NT2/D1 (cell line): Measurements from ENCODE around the gene GREB1.

ENCODE experiments used
- SUZ12 ChIP-seq: IDR thresholded peaks from 2 replicates; pipeline ENCODE4 v1.6.1; 2011; ENCODE audit not compliant: insufficient read length, insufficient read depth; ENCODE audit errors: extremely low read depth
- YY1 ChIP-seq: IDR thresholded peaks from 2 replicates; pipeline ENCODE4 v1.6.1; 2011; ENCODE audit not compliant: insufficient read length, insufficient read depth

DNA sequence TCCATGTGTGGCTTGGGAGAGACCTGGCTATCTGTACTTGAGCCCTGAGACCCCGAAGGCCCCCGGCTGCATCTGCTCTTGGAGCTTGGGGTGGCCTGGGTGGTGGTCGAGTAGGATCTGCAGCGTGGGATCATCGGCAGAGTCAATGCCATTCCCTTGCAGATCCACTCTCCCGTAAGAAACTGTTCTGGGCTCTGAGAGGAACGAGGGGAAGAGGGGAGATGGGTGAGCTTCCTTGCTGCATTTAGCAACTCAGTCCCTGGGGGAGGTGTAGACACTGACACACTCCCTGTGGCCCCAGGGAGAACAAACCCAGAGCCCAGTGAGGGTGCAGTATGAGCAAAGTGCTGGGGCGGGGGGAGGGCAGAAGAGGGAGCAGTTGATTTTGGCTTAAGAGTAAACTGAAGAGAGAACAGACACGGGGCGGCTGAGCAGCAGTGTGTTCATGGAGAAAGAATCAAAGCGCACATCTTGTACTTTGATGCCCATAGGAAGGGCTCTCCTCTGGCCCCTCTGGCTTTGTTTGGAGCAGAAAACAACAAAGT is 8.5 kb downstream of the GREB1 start:
- TF ChIP-seq SUZ12 (no peak), YY1 (no peak)
